Peyer's patch (tissue), 4 donors: ENCODE data around the gene CNOT1.
A peak's percentile ranks its signal among the peaks of the same experiment; 100 is the strongest.

Source experiments
- POLR2A ChIP-seq, 2 donors: fragments of 450-650 bp; IDR thresholded peaks; one replicate each; pipeline ENCODE4 v1.5.1; 2017; ENCODE audit warnings: antibody characterized with exemption in 2 of 2, mild to moderate bottlenecking in 2 of 2, moderate library complexity in 2 of 2
- TF ChIP-seq, protein P1 (sequence below), 6 experiments: fragments of 450-650 bp in 4 of 6; fragments of 200-600 bp in 2 of 6; sonication (generic) in 1 of 6; IDR thresholded peaks; one replicate each; pipeline ENCODE4 v1.5.1; 2017 to 2019; ENCODE audit warnings: antibody characterized with exemption in 6 of 6, mild to moderate bottlenecking in 3 of 6, moderate library complexity in 1 of 6

DNA sequence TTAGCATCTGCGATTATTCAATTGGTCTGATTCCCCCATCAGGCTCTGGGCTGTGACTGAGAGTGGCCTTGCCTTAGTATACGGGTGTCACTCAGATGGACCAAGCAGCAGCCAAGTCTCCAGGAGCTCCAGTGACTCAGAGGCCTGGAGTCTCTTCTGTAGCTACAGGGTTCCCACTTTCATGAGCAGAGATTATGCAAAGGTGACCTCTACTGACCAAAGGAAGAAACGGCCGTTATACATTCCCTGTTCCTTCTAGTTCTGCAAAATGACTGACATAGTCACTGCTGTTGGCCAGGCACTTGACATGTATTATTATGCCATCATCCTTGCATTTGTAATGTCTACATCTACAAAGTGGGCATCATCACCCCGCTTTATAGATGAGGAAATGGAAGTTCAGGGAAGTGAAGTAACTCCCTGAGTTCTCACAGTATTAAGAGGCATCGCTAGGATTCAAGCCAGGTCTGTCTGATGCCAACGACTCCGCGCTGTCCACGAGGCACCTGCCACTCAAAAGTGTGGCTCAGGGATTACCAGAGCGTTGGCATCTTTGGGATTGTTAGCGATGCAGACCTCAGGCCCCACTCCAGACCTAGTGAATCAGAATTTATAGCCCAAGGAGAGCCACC lies 31.7 kb upstream of the CNOT1 start:
- TF ChIP-seq, protein P1, sequence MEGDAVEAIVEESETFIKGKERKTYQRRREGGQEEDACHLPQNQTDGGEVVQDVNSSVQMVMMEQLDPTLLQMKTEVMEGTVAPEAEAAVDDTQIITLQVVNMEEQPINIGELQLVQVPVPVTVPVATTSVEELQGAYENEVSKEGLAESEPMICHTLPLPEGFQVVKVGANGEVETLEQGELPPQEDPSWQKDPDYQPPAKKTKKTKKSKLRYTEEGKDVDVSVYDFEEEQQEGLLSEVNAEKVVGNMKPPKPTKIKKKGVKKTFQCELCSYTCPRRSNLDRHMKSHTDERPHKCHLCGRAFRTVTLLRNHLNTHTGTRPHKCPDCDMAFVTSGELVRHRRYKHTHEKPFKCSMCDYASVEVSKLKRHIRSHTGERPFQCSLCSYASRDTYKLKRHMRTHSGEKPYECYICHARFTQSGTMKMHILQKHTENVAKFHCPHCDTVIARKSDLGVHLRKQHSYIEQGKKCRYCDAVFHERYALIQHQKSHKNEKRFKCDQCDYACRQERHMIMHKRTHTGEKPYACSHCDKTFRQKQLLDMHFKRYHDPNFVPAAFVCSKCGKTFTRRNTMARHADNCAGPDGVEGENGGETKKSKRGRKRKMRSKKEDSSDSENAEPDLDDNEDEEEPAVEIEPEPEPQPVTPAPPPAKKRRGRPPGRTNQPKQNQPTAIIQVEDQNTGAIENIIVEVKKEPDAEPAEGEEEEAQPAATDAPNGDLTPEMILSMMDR (IDR thresholded peaks at IDR 0.05): peak in 4 of 6 experiments; percentile 45 to 76 (median 65)
- TF ChIP-seq POLR2A (IDR thresholded peaks at IDR 0.05): no peak
